Stimulated activated CD8-positive, alpha-beta memory T cell treated with anti-CD3 and anti-CD28 coated beads, Interleukin-2, amount 100 ng/mL, for 48 hours (primary cell): ENCODE measurements around the gene GALNT14.

ENCODE experiments used
- DNase-seq, 2 donors: peaks; one replicate each; pipeline ENCODE4 v3.0.0-alpha.2; 2020; ENCODE audit warnings: low read depth in 2 of 2

The GALNT14 gene

DNA sequence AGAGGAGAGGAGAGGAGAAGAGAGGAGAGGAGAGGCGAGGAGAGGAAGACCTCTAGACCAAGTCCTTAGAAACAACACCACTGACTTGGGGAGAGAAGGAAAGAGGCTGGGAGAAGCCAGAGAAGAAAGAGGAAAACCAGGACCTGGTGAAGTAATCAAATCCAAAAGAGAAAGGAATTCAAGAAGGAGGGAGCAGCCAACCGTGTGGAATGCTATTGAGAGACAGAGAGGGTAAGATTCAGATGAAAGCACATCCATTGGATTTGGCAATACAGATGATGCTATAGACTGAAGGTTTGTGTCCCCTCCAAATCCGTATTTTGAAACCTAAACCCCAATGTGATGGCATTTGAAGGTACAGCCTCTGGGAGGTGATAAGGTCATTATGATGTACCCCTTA, 50.7 kb downstream of the GALNT14 start:
- DNase-seq, result no peak

GRCh38 chr2:31086590-31086989, 51.6 kb downstream of the GALNT14 start:
- no peak for DNase-seq

DNA sequence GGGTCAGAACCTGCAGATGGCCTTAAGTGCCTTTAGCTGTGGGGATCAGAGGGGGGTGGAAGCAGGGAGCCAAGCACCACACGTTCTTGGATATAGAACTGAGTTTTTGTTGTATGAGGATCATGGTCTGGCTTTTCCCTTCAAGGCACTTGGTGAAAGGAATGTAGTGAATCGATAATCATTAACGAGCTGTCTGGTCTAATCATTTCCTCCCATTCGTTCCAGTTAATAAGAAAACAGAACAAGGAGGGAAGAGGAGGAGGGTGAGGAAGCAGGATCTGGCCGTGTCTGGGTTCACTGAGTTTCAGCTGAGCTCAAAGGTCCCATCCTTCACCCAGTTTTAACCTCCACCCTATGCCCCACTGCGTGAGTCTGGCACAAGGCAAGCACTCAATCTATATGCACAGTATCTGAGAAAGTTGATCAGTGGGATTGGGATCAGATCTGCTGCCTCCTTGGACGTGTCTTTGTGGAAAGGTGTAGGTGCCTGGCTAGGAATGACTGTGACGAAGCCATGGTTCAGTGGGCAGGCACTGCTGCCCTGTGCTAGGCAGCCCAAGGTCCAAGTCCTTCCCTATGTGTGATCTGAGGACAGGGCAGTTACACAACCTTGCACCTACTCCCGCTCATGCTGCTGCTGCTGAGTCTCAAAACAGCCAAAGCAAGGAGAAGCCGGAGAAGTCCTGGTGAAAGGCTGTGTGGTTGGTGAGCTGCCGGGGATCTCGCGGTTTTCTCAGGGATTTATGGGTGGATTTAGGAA, 54.8 kb downstream of the GALNT14 start:
- DNase-seq, result no peak

GRCh38 chr2:31082002-31082401, 56.2 kb downstream of the GALNT14 start:
- no peak for DNase-seq

DNA sequence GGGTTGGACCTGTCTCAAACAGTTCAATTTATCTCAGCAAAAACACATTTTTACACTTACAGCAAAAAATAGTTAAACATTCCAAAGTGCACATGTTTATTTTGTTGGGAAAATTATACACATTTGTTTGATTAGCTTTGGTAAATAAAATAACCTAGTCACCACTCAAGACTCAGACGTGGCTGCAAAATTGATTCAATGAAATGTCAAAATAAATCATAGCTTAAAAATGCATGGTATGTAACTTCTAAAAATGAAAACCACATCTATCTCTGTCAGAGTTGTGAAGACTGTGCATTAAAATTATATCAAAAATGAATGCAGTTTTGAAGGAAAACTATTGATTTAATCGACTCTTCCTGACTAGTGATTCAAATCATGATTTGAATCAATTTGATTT, 56.7 kb downstream of the GALNT14 start:
- no peak for DNase-seq

DNA sequence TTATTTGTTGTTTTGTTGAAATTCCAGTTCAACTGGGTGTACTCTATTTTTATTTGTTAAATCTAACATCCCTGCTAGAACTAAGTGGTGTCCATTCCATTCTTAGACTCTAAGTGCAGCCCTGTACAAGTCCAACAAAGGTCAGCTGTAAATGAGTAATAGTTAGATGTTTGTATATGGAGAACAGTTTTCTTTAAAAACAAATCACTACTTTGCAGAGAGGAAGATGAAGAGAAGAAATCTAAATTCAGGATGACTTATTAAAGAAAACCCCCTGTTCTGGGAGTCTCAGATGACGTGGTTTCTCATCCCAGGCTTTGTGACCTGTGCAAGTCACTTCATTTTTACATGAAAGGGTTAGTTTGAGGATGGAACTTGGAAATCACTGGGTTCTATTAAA, 57.9 kb downstream of the GALNT14 start:
- no peak for DNase-seq

- DNase-seq, result no peak
Observed at GRCh38 chr2:31079665-31080064, 58.6 kb downstream of the GALNT14 start.

DNA sequence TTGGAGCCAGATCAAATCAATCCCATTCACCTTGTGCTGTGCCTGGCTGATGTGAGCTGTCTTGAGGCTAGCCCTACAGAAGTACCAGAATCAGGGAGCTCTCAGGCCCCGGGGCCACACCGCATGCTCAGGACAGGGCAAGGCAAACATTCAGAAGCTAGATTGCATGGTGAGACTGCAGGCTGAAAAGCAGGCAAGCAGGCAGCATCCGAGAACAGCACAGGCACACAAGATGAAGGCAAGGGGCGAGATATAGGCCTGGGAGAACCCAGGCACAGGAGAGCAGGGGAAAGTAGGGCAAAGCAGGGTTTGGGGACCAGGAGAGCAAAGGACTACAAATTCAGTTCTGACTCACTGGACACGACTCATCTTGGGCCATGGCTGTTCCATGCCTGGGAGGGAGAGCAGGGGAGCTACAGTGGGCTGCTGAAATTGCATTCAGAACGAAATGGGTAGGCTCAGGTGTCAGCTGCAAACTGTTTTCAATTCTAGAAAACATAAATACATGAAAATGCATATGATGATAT, 59.6 kb downstream of the GALNT14 start:
- no peak for DNase-seq

DNA sequence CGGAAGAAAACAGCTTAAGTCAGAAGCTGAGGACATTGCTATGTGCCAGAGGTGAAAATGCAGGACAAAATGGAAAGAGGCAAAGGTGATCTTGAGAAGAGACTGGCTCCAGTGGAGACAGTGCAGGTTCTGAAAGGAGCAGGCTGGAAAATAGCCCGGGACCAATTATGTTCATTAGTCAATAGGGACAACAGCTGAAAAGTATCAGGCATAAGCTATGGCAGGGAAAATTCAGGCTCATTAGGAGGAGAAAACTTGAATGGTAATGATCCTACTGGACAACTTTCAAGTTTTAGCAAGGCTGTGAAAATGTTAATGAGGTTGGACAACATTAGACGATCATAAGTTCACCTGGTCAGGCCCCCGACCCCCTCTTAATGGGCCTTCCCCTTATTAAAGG, 60.2 kb downstream of the GALNT14 start:
- DNase-seq, result no peak

DNA sequence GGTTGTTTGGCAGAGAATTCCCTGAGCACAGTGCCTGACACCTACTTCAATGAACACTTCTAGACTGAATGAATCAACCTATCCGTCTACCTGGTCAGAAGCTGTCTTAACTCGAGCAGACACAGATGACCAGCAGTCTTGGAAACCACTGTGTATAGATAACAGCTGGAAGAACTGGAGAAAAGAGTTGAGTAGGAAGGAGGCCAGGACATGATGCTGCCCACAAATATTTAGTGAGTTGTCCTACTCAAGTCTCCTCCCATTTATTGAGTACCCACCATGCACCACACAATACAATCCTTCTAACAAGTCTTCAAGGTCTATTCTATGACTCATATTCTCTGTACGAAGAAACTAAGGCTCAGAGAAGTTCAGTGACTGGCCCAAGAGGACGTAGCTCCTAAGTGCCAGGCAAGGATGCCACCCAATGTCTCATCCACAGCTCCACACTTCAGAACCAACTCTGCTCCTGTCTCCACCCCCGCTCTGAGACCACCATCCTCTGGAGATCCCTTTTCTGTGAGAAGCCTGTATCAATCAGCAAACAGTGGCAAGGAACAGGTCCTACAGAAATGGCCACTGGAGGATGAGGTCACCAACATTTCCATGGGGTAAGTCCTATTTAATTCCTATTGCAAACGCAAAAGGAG, 62.2 kb downstream of the GALNT14 start:
- no peak for DNase-seq

GRCh38 chr2:31075431-31075830, 62.8 kb downstream of the GALNT14 start:
- no peak for DNase-seq

- DNase-seq, result no peak
Observed at GRCh38 chr2:31071741-31072140, 66.5 kb downstream of the GALNT14 start.

GRCh38 chr2:31070339-31071125, 67.7 kb downstream of the GALNT14 start:
- no peak for DNase-seq

GRCh38 chr2:31069643-31070325, 68.5 kb downstream of the GALNT14 start:
- DNase-seq, result no peak

DNA sequence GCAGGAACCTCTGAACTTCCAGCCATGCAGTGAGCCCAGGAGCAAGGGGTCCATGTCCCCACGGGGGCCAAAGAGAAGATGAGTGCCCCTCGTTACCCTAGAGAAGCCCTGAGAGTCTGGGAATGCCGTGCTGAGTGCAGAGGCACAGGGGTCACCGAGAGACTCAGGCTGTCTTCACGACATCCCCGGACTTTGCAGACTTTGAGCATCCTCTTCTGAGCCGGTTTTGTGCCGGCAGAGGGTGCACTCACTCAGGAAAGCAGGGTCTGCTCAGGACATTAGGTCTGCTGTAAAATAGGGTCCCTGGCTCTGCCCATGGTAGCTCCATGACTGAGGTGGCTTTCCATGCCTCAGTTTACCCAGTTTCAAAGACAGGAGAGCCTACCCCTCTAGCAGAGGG, 71.0 kb downstream of the GALNT14 start:
- no peak for DNase-seq

DNA sequence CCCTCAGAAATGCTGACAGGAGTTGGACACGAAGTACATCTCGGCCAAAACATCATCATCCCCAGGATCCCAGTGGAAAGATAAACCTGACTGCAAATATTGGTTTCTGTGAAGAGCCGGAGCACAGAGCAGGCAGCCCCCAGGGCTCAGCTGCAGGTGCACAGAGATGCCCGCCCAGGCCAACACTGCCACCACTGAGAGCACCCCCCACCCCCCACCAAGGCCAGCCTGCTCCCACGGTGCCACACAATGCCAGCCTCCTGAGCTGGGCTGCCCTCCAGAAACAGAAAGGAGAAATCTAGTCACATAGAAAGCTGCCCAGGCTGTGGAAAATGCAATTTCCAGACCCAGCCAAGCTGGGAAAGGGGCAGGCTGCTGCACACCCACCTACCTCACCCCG, 71.7 kb downstream of the GALNT14 start:
- DNase-seq, result no peak

- no peak for DNase-seq
Observed at GRCh38 chr2:31066086-31066485, 72.2 kb downstream of the GALNT14 start.

DNA sequence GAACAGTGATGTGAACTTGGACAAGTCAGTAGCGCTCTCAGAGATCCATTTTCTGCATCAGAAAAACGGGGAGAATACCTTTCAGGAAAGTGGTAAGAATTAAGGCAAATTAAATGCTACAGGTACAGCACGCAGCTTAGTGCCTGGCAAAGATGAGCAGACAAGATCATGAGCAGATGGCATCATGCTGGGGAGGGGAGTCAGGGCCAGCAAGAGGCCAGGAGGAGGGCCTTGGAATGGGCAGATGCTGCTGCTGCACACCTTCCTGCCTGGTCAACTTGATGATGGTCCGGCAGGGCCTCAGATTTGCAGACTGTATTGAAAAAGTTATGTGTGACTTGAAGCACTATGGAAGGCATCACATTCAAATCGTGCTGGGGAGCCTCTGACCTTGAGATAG, 72.9 kb downstream of the GALNT14 start:
- DNase-seq, result no peak

- no peak for DNase-seq
Observed at GRCh38 chr2:31060397-31060796, 77.8 kb downstream of the GALNT14 start.

DNA sequence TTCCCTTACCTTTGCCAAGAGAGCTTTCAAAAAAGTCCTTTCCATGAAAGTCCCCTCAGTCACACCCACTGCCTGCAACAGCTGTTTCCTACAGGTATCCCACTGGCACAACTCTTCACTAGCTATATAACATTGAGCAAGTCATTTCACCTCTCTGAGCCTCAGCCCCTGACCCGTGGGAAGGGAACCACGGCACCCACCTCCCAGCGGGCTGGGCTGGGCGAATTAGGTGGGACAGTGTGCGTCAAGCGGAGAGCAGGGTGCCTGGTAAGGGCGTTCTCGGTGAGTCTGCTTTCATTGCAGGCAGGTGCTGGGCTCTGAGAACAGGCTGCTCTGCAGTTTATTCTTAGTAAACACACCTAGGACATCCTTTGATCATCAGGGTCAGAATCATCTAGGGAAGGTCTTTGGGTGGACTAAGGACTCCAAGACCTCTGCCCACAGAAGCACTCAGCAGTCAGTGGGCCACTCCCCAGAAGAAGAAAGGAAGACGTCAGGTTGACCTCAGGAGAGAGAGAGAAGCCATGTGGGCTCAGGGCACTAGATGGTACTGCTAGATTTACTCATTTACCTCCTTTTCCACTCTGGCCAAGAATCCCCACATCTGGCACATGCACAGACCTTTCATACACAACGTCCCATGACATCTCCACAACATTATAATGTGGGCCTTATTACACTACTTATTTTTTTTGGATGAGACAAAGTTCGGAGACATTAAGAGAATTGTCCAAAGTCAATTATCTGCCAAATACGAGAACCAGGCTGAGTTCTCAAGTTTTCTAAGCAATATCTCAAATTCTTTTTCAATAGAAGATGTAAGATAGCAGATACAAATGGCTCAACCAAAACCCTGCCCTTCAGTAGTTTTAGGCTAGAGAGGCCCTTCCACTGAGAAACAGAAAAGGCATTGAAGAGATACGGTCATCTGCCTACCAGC, 79.9 kb downstream of the GALNT14 start:
- no peak for DNase-seq

DNA sequence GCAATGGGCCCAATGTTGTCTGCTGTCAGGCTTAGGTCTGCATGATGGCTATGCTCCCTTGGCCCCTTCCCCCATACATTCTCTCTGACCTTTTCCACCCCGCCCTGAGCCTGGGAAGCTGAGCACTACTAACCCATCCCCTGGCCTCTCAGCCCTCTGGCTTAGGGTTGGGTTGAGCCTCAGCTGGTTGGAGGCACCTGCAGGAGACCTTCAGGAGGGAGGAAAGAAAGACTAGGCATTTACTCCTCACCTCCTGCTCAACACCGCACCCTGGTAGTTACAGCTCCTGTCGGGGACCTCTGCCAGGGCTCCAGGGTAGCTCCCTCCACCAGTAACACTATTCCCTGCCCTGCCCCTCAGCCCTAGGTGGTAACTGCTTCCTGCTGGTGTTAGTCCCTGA, 80.5 kb downstream of the GALNT14 start:
- DNase-seq, result no peak
